Subcutaneous abdominal adipose tissue (tissue), 5 donors: ENCODE data around the gene SEPTIN7.

Source experiments
- H3K27ac ChIP-seq: one replicate; pipeline ENCODE4 v1.7.0; 2013; ENCODE audit warnings: low read depth, mild to moderate bottlenecking, inconsistent platforms, low read length, moderate library complexity
- H3K27me3 ChIP-seq, 5 donors: one replicate each; pipeline ENCODE4 v1.7.0; 2013; ENCODE audit warnings: low read length in 5 of 5, inconsistent platforms in 1 of 5; ENCODE audit not compliant: control insufficient read depth in 5 of 5, insufficient read depth in 4 of 5
- H3K36me3 ChIP-seq, 5 donors: one replicate each; pipeline ENCODE4 v1.7.0; 2013; ENCODE audit warnings: low read length in 5 of 5; ENCODE audit not compliant: control insufficient read depth in 5 of 5, insufficient read depth in 5 of 5
- H3K4me1 ChIP-seq, 5 donors: one replicate each; pipeline ENCODE4 v1.7.0; 2013; ENCODE audit warnings: low read length in 5 of 5, mild to moderate bottlenecking in 3 of 5, moderate library complexity in 1 of 5; ENCODE audit not compliant: control insufficient read depth in 5 of 5, insufficient read depth in 5 of 5
- H3K4me3 ChIP-seq, 5 donors: one replicate each; pipeline ENCODE4 v1.7.0; 2013; ENCODE audit warnings: low read length in 5 of 5, low read depth in 1 of 5
- H3K9ac ChIP-seq, 5 donors: one replicate each; pipeline ENCODE4 v1.7.0; 2013; ENCODE audit warnings: low read length in 5 of 5, mild to moderate bottlenecking in 4 of 5, moderate library complexity in 3 of 5
- H3K9me3 ChIP-seq, 5 donors: one replicate each; pipeline ENCODE4 v1.7.0; 2013; ENCODE audit warnings: low read length in 5 of 5; ENCODE audit not compliant: control insufficient read depth in 5 of 5
- donor health status: healthy.
- donor health status: healthy.
- donor health status: healthy.
- donor health status: healthy.
- donor health status: healthy.

SEPTIN7 gene

DNA sequence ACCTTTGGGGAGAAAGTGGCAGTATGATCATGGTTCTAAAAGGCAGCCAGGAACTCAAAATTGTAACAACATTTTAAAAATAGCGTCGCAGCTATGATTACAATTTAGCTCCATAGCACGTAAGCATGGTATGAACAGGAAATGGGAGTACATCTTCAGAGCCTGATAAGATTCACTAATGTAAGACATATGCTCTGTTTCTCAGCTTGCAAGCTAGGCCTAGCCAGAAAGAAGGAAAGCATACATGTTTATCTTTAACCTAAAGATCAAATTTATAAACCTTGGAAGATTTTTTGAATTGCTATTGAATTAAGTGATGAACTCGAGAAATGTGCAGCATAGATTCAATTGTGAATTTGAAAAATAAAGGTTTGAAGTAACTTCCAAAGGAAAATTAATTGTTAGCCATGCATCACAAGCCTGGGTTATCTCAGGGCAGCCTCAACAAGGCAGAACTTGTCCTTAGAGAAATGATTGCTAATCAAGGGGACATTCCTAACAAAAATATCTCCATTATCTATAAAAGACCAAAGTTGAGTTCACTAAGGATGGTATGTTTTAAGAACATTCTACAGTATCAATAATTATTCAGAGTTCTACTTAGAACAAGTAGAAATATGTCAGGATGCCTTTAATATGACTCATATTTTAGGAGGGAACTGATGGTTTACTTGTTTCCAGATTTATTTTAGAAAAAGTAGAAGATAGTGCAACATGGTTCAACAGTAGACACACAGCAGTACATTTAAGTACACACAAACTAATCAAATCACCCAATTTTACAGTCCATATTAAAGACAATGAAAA, 38.8 kb upstream of the SEPTIN7 start:
- no peaks in the 10 kb centered on the region for H3K9me3 ChIP-seq
- peaks cover 0 to 3% (median 0%) of the 10 kb centered on the region in 5 donors for H3K4me1 ChIP-seq
- no peaks in the 10 kb centered on the region for H3K27me3 ChIP-seq
- H3K36me3 ChIP-seq = no peaks in the 10 kb centered on the region
- no peak overlapping the region for H3K4me3 ChIP-seq
- no peak overlapping the region for H3K27ac ChIP-seq
- H3K9ac ChIP-seq = no peak overlapping the region

DNA sequence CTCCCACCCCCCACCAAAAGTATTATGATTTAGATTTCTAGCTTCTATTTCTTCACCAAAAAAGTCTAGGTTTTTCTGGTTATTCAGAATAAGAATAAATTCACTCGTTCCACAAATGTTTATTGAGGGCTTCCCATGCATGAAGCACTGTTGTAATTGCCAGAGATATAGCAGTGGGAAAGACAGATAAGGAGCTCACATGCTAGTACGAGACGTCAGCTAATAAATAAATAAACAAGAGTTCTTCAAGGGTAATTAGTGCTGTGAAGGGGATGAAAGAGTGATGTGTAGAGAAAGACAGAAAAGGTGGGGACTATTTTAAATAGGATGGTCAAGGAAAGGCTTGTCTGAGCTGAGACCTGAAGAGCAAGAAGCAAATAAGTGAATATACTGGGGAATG, 38.1 kb upstream of the SEPTIN7 start:
- H3K4me3 ChIP-seq = no peak overlapping the region
- peaks cover 0 to 3% (median 0%) of the 10 kb centered on the region in 5 donors for H3K4me1 ChIP-seq
- H3K36me3 ChIP-seq = no peaks in the 10 kb centered on the region
- no peaks in the 10 kb centered on the region for H3K9me3 ChIP-seq
- H3K27ac ChIP-seq = no peak overlapping the region
- no peaks in the 10 kb centered on the region for H3K27me3 ChIP-seq
- H3K9ac ChIP-seq = no peak overlapping the region

DNA sequence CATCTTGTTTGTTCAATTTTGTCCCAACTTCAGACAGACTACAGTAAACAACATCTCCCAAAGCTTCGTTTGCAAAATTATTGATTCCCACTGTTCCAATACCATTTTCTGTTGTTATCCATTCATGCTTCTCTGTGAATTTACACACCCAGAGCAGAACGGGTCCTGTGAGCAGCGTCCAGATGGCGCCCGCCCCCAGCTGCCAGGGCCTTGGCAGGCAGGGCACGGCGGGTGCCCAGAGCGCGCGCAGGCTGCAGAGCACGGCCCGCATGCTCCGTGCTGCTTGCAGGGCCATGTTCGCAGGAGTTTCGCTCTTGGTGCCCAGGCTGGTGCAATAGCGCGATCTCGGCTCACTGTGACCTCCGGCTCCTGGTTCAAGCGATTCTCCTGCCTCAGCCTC, 32.5 kb upstream of the SEPTIN7 start:
- Histone ChIP-seq H3K27me3 (no peaks in the 10 kb centered on the region), H3K9me3 (no peaks in the 10 kb centered on the region), H3K27ac (no peak overlapping the region), H3K4me3 (no peak overlapping the region), H3K4me1 (no peaks in the 10 kb centered on the region), H3K36me3 (no peaks in the 10 kb centered on the region), H3K9ac (no peak overlapping the region)

DNA sequence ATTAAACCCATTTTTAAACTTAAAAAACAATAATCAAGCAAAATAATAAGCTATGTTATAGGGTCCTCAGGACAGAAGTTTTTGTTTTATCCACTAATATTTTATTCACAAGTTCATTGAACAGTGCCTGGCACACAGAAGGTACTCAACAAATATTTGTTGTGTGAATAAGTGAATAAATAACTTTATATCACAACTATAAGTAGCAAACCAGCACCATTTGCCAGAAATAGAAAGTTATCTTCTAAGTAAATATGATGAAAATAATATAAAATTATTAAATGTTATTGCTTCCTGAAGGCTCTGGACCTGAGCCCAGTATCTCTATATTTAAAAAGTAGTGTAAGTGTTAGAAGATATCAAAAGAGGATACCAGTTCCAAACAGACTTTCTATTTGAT, 29.1 kb upstream of the SEPTIN7 start:
- Histone ChIP-seq H3K4me1 (no peaks in the 10 kb centered on the region), H3K9ac (no peak overlapping the region), H3K27me3 (no peaks in the 10 kb centered on the region), H3K36me3 (no peaks in the 10 kb centered on the region), H3K4me3 (no peak overlapping the region), H3K9me3 (no peaks in the 10 kb centered on the region), H3K27ac (no peak overlapping the region)

DNA sequence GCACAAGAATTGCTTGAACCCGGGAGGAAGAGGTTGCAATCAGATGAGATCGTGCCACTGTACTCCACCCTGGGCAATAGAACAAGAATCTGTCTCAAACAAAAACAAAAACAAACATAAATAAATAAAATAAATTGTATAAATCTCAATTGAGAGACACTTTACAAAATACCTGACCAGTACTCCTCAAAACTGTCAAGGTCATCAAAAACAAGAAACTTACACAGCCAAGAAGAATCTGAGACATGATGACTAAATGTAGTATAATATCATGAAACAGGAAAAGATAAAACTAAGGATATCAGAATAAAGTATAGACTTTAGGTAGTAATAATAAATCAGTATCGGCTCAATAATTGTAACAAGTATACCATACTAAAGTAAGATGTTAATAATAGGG, 26.9 kb upstream of the SEPTIN7 start:
- H3K27ac ChIP-seq = no peak overlapping the region
- H3K4me1 ChIP-seq = no peaks in the 10 kb centered on the region
- H3K27me3 ChIP-seq = no peaks in the 10 kb centered on the region
- H3K9me3 ChIP-seq = no peaks in the 10 kb centered on the region
- H3K36me3 ChIP-seq = no peaks in the 10 kb centered on the region
- no peak overlapping the region for H3K4me3 ChIP-seq
- no peak overlapping the region for H3K9ac ChIP-seq

DNA sequence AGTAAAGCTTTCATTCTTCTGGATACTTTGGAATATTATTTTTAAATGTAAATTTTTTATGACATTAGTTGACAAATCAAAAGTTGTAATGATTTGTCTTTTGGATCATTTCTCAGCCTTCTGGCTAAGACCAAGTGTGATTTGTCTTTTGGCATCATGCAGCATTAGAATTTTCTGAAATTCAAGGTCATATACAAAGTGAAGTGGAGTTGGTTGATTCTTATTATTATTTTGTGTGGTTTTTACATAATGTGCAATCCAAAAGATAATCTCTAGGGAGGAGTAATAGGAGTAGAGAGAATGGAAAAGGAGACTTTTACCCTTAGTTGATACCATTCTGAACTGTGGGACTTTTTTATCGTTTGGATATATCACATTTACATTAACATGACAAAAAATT, 24.2 kb upstream of the SEPTIN7 start:
- Histone ChIP-seq H3K36me3 (no peaks in the 10 kb centered on the region), H3K9ac (no peak overlapping the region), H3K27me3 (no peaks in the 10 kb centered on the region), H3K27ac (no peak overlapping the region), H3K4me1 (no peaks in the 10 kb centered on the region), H3K4me3 (no peak overlapping the region), H3K9me3 (no peaks in the 10 kb centered on the region)

DNA sequence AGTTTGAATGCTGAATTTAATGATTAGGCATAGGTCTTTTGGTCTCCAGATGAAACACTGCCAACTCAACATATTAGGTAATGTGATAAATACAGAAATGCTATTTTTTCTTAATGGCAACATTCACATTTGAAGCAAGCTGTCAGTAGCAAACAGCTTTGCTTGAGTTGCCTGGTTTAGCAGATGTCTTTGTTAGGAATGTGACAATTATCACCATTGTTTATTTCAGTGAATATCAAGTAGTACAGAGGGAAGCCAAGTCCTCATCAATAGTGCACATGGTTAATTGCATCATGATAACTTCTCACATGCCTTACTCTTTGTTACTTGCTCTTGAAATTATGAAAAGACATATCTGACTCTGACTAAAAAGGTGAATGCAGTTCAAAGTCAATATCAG, 23.7 kb upstream of the SEPTIN7 start:
- Histone ChIP-seq H3K27ac (no peak overlapping the region), H3K4me1 (no peaks in the 10 kb centered on the region), H3K9ac (no peak overlapping the region), H3K36me3 (no peaks in the 10 kb centered on the region), H3K9me3 (no peaks in the 10 kb centered on the region), H3K27me3 (no peaks in the 10 kb centered on the region), H3K4me3 (no peak overlapping the region)

DNA sequence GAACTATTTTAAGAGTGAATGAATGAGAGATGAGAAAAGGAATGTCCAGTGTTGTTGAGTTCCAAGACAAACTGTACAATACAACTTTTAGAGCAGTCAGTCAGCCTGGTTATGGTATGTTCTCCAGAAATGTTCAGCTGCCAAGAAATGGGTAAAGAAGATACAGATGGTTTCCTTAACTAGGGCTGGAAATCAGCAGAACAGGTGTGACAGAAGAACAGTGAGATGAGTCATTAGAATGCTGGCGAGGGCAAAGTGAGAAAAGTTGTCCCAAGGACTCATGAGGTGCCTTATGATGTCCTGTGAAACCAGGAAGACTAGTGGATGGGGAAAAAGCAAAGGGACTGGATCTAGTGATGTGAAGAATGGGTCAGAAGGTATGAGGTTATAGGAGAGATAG, 20.8 kb upstream of the SEPTIN7 start:
- H3K9ac ChIP-seq = no peak overlapping the region
- H3K27me3 ChIP-seq = no peaks in the 10 kb centered on the region
- H3K4me1 ChIP-seq = peaks cover 0 to 4% (median 0%) of the 10 kb centered on the region in 5 donors
- no peak overlapping the region for H3K27ac ChIP-seq
- no peaks in the 10 kb centered on the region for H3K36me3 ChIP-seq
- no peak overlapping the region for H3K4me3 ChIP-seq
- H3K9me3 ChIP-seq = no peaks in the 10 kb centered on the region

DNA sequence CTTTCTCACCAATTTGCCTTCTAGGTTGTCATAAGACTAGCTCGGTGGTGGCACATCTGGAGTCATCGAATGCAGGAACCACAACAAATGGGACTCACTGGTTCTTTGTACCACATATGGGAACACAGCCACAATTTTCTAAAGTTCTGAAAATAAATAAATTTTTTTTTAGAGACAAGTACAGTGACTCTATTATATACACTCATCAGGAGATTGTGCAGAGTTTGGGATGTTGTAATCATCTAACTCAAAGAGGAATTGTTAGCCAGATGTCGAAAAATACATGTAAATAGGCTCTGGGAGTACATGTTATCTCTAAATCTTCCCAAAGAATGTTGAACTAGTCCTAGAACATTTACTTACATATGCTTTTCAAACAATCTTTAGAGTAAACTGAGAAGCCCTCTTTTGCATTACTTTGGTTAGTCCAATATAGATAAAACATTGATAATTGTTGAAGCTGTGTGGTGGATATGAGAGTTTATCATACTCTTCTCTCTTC, 19.6 kb upstream of the SEPTIN7 start:
- Histone ChIP-seq H3K4me1 (peaks cover 0 to 4% (median 0%) of the 10 kb centered on the region in 5 donors), H3K4me3 (no peak overlapping the region), H3K27ac (no peak overlapping the region), H3K9me3 (no peaks in the 10 kb centered on the region), H3K27me3 (no peaks in the 10 kb centered on the region), H3K9ac (no peak overlapping the region), H3K36me3 (no peaks in the 10 kb centered on the region)

DNA sequence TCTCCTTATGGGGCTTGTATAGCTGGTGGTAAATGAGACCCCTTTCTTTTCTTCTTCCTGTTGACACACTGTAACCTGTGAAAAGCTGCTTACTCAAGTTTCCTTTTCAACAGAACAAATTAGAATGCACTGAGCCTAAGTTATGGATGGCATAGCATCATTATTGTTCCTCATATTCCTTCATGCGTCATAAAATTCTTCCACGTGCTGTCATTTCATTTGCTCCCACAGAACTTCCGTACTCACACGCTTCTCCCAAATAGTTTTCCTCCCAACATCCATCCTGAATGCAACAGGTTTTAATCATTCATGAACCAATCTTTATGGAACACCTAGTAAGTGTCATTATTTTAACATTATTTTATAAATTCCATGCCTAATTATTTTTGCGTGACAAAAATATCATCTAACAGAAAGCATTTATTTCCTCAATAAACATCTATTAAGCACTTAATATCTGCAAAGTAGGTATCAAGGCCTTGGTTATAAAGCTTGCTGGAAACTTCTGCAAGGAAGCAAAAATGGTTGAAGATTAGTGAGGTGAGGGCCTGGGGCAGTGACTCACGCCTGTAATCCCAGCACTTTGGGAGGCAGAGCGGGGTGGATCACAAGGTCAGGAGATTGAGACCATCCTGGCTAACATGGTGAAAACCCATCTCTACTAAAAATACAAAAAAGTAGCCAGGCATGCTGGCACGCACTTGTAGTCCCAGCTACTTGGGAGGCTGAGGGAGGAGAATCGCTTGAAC, 18.9 kb upstream of the SEPTIN7 start:
- H3K4me1 ChIP-seq = peaks cover 0 to 4% (median 0%) of the 10 kb centered on the region in 5 donors
- no peak overlapping the region for H3K9ac ChIP-seq
- H3K9me3 ChIP-seq = no peaks in the 10 kb centered on the region
- no peaks in the 10 kb centered on the region for H3K27me3 ChIP-seq
- H3K27ac ChIP-seq = no peak overlapping the region
- no peaks in the 10 kb centered on the region for H3K36me3 ChIP-seq
- no peak overlapping the region for H3K4me3 ChIP-seq
